RKO (cell line): ENCODE data around the gene STX4.

ENCODE experiments used
- DNase-seq: peaks from one replicate; pipeline ENCODE4 v3.0.0-alpha.2; 2016; ENCODE audit warnings: low spot score

STX4 gene

GRCh38 chr16:31032736-31033708, at the start of gene STX4:
TSS of gene STX4 (plus strand) at chr16:31033558. CDS start at chr16:31033806, 248 bp downstream.
- peak; percentile 99 for DNase-seq

GRCh38 chr16:30983898-30984610, 49.3 kb upstream of the STX4 start:
- no peak for DNase-seq

GRCh38 chr16:30984669-30985400, 48.5 kb upstream of the STX4 start, which contains the start of gene HSD3B7:
TSS of gene HSD3B7 (plus strand) at chr16:30985207. CDS start at chr16:30985659, 452 bp downstream.
- peak; percentile 81 for DNase-seq

GRCh38 chr16:30985401-30986128, 47.8 kb upstream of the STX4 start:
- peak; percentile 60 for DNase-seq

- DNase-seq = no peak
Observed at GRCh38 chr16:30986129-30986991, 47.0 kb upstream of the STX4 start.

- DNase-seq = no peak
Observed at GRCh38 chr16:30987581-30988190, 45.7 kb upstream of the STX4 start.

- DNase-seq = no peak
Observed at GRCh38 chr16:30989469-30990047, 43.8 kb upstream of the STX4 start.

GRCh38 chr16:30990105-30990504, 43.3 kb upstream of the STX4 start:
- DNase-seq = no peak

- DNase-seq = no peak
Observed at GRCh38 chr16:30991052-30991451, 42.3 kb upstream of the STX4 start.

- DNase-seq = no peak
Observed at GRCh38 chr16:30992276-30992780, 41.0 kb upstream of the STX4 start.

- no peak for DNase-seq
Observed at GRCh38 chr16:30992931-30993816, 40.2 kb upstream of the STX4 start.

- no peak for DNase-seq
Observed at GRCh38 chr16:30995927-30996323, 37.4 kb upstream of the STX4 start.

- DNase-seq = peak; percentile 71
Observed at GRCh38 chr16:30996324-30996984, 36.9 kb upstream of the STX4 start.

GRCh38 chr16:30996985-30997724, 36.2 kb upstream of the STX4 start:
- peak; percentile 90 for DNase-seq

GRCh38 chr16:30997725-30998711, 35.3 kb upstream of the STX4 start:
- DNase-seq = peak; percentile 92
